ENCODE data around the gene COASY.

The COASY gene

GRCh38 chr17:42563543-42563942 lies 1.6 kb downstream of the COASY start:
- no peak for DNase-seq (ENCODE audit: low read depth, low spot score)
- peaks cover 50% of the 10 kb centered on the region for H3K36me3 ChIP-seq (ENCODE audit: insufficient read depth, insufficient read length, low read length)
- H3K4me1 ChIP-seq (ENCODE audit: insufficient read depth, insufficient read length), result peaks cover 19% of the 10 kb centered on the region
- TF ChIP-seq SUZ12 (IDR thresholded peaks at IDR 0.05; ENCODE audit: extremely low read depth, insufficient read depth, insufficient read length), result no peak
- TF ChIP-seq ZNF274 (IDR thresholded peaks at IDR 0.05; ENCODE audit: low read depth, low read length), result no peak
- TF ChIP-seq YY1 (IDR thresholded peaks at IDR 0.05; ENCODE audit: insufficient read depth, insufficient read length), result no peak
- no peak overlapping the region for H3K4me3 ChIP-seq (ENCODE audit: insufficient read length, low read depth)
- no peaks in the 10 kb centered on the region for H3K27me3 ChIP-seq (ENCODE audit: insufficient read depth, insufficient read length)
- no peaks in the 10 kb centered on the region for H3K9me3 ChIP-seq (ENCODE audit: insufficient read depth, low read length)
- H3K9ac ChIP-seq (ENCODE audit: insufficient read length, low read depth), result no peak overlapping the region

GRCh38 chr17:42563950-42564349 lies 2.0 kb downstream of the COASY start:
- Histone ChIP-seq H3K9me3 (ENCODE audit: insufficient read depth, low read length) (no peaks in the 10 kb centered on the region), H3K27me3 (ENCODE audit: insufficient read depth, insufficient read length) (no peaks in the 10 kb centered on the region), H3K4me3 (ENCODE audit: insufficient read length, low read depth) (no peak overlapping the region), H3K9ac (ENCODE audit: insufficient read length, low read depth) (no peak overlapping the region), H3K36me3 (ENCODE audit: insufficient read depth, insufficient read length, low read length) (peaks cover 55% of the 10 kb centered on the region), H3K4me1 (ENCODE audit: insufficient read depth, insufficient read length) (peaks cover 19% of the 10 kb centered on the region)
- TF ChIP-seq SUZ12 (IDR thresholded peaks at IDR 0.05; ENCODE audit: extremely low read depth, insufficient read depth, insufficient read length) (no peak), ZNF274 (IDR thresholded peaks at IDR 0.05; ENCODE audit: low read depth, low read length) (no peak), YY1 (IDR thresholded peaks at IDR 0.05; ENCODE audit: insufficient read depth, insufficient read length) (no peak)
- no peak for DNase-seq (ENCODE audit: low read depth, low spot score)

GRCh38 chr17:42564815-42565522 lies 3.0 kb downstream of the COASY start:
- H3K4me1 ChIP-seq (ENCODE audit: insufficient read depth, insufficient read length), result peaks cover 19% of the 10 kb centered on the region
- TF ChIP-seq YY1 (IDR thresholded peaks at IDR 0.05; ENCODE audit: insufficient read depth, insufficient read length) (no peak), SUZ12 (IDR thresholded peaks at IDR 0.05; ENCODE audit: extremely low read depth, insufficient read depth, insufficient read length) (no peak), ZNF274 (IDR thresholded peaks at IDR 0.05; ENCODE audit: low read depth, low read length) (no peak)
- H3K9ac ChIP-seq (ENCODE audit: insufficient read length, low read depth), result no peak overlapping the region
- H3K27me3 ChIP-seq (ENCODE audit: insufficient read depth, insufficient read length), result no peaks in the 10 kb centered on the region
- peaks cover 65% of the 10 kb centered on the region for H3K36me3 ChIP-seq (ENCODE audit: insufficient read depth, insufficient read length, low read length)
- DNase-seq (ENCODE audit: low read depth, low spot score), result no peak
- H3K4me3 ChIP-seq (ENCODE audit: insufficient read length, low read depth), result no peak overlapping the region
- H3K9me3 ChIP-seq (ENCODE audit: insufficient read depth, low read length), result no peaks in the 10 kb centered on the region

- H3K36me3 ChIP-seq (ENCODE audit: insufficient read depth, insufficient read length, low read length), result peaks cover 72% of the 10 kb centered on the region
- H3K9me3 ChIP-seq (ENCODE audit: insufficient read depth, low read length), result no peaks in the 10 kb centered on the region
- H3K4me3 ChIP-seq (ENCODE audit: insufficient read length, low read depth), result no peak overlapping the region
- TF ChIP-seq YY1 (IDR thresholded peaks at IDR 0.05; ENCODE audit: insufficient read depth, insufficient read length), result no peak
- TF ChIP-seq SUZ12 (IDR thresholded peaks at IDR 0.05; ENCODE audit: extremely low read depth, insufficient read depth, insufficient read length), result no peak
- no peak for TF ChIP-seq ZNF274 (IDR thresholded peaks at IDR 0.05; ENCODE audit: low read depth, low read length)
- no peaks in the 10 kb centered on the region for H3K27me3 ChIP-seq (ENCODE audit: insufficient read depth, insufficient read length)
- peak overlapping the region; percentile 88 for H3K9ac ChIP-seq (ENCODE audit: insufficient read length, low read depth)
- peaks cover 19% of the 10 kb centered on the region for H3K4me1 ChIP-seq (ENCODE audit: insufficient read depth, insufficient read length)
- DNase-seq (ENCODE audit: low read depth, low spot score), result no peak
Observed at GRCh38 chr17:42565523-42566214, 3.7 kb downstream of the COASY start.

- H3K9ac ChIP-seq (ENCODE audit: insufficient read length, low read depth), result peak overlapping the region; percentile 88
- H3K36me3 ChIP-seq (ENCODE audit: insufficient read depth, insufficient read length, low read length), result peaks cover 78% of the 10 kb centered on the region
- no peak for DNase-seq (ENCODE audit: low read depth, low spot score)
- H3K27me3 ChIP-seq (ENCODE audit: insufficient read depth, insufficient read length), result no peaks in the 10 kb centered on the region
- TF ChIP-seq SUZ12 (IDR thresholded peaks at IDR 0.05; ENCODE audit: extremely low read depth, insufficient read depth, insufficient read length) (no peak), ZNF274 (IDR thresholded peaks at IDR 0.05; ENCODE audit: low read depth, low read length) (no peak), YY1 (IDR thresholded peaks at IDR 0.05; ENCODE audit: insufficient read depth, insufficient read length) (peak; percentile 28)
- H3K4me3 ChIP-seq (ENCODE audit: insufficient read length, low read depth), result peak overlapping the region; percentile 91
- H3K4me1 ChIP-seq (ENCODE audit: insufficient read depth, insufficient read length), result peaks cover 19% of the 10 kb centered on the region
- no peaks in the 10 kb centered on the region for H3K9me3 ChIP-seq (ENCODE audit: insufficient read depth, low read length)
Observed at GRCh38 chr17:42566215-42566882, 4.4 kb downstream of the COASY start.

GRCh38 chr17:42566883-42567573 lies 5.1 kb downstream of the COASY start, which contains the start of gene MLX:
TSS of gene MLX (plus strand) at chr17:42567100. CDS start at chr17:42567125, 25 bp downstream.
- peaks cover 19% of the 10 kb centered on the region for H3K4me1 ChIP-seq (ENCODE audit: insufficient read depth, insufficient read length)
- peak; percentile 68 for DNase-seq (ENCODE audit: low read depth, low spot score)
- peaks cover 85% of the 10 kb centered on the region for H3K36me3 ChIP-seq (ENCODE audit: insufficient read depth, insufficient read length, low read length)
- TF ChIP-seq SUZ12 (IDR thresholded peaks at IDR 0.05; ENCODE audit: extremely low read depth, insufficient read depth, insufficient read length) (no peak), YY1 (IDR thresholded peaks at IDR 0.05; ENCODE audit: insufficient read depth, insufficient read length) (no peak), ZNF274 (IDR thresholded peaks at IDR 0.05; ENCODE audit: low read depth, low read length) (no peak)
- H3K4me3 ChIP-seq (ENCODE audit: insufficient read length, low read depth), result peak within 1 kb of the TSS; percentile 91
- no peaks in the 10 kb centered on the region for H3K27me3 ChIP-seq (ENCODE audit: insufficient read depth, insufficient read length)
- H3K9me3 ChIP-seq (ENCODE audit: insufficient read depth, low read length), result no peaks in the 10 kb centered on the region
- peak within 1 kb of the TSS; percentile 88 for H3K9ac ChIP-seq (ENCODE audit: insufficient read length, low read depth)
